Keratinocyte (primary cell): Measurements from ENCODE around the gene TMC1. TPM values are rescaled to one million over a fixed set of nuclear protein-coding genes. Genes with fewer than 3 reads are reported as not detected.

Experiments used
- DNase-seq: peaks from one replicate; pipeline ENCODE4 v3.0.0-alpha.2; 2011; ENCODE audit warnings: low read depth, missing footprints, low spot score
- FAIRE-seq: peaks from 2 replicates; lab custom pipeline; 2011; peaks lifted over from hg19 to GRCh38; lab: Jason Lieb, UNC
- H2AFZ ChIP-seq: 2 replicates; pipeline ENCODE4 v1.6.0; 2012; ENCODE audit warnings: low read length, control low read depth, inconsistent platforms; ENCODE audit not compliant: control insufficient read depth
- H3K27ac ChIP-seq: 2 replicates; pipeline ENCODE4 v1.5.1; 2011; ENCODE audit warnings: low read length; ENCODE audit not compliant: control insufficient read depth, insufficient read depth
- H3K27me3 ChIP-seq: 3 replicates; pipeline ENCODE4 v1.6.0; 2011; ENCODE audit warnings: low read length; ENCODE audit not compliant: control insufficient read depth, insufficient read depth; ENCODE audit errors: extremely low read depth
- H3K36me3 ChIP-seq, 2 experiments: 2 replicates in 1 of 2; 3 replicates in 1 of 2; pipeline ENCODE4 v1.5.1; 2011; ENCODE audit warnings: low read length in 2 of 2, mild to moderate bottlenecking in 1 of 2; ENCODE audit not compliant: control insufficient read depth in 2 of 2, insufficient read depth in 2 of 2; ENCODE audit errors: extremely low read depth in 1 of 2
- H3K4me1 ChIP-seq: 3 replicates; pipeline ENCODE4 v1.5.1; 2011; ENCODE audit warnings: low read length; ENCODE audit not compliant: control insufficient read depth, insufficient read depth; ENCODE audit errors: extremely low read depth
- H3K4me2 ChIP-seq: 3 replicates; pipeline ENCODE4 v1.6.0; 2011; ENCODE audit warnings: low read depth, low read length; ENCODE audit not compliant: control insufficient read depth, insufficient read depth; ENCODE audit errors: extremely low read depth
- H3K4me3 ChIP-seq, 3 experiments: fragments of 200-600 bp in 1 of 3; sonication (generic) in 1 of 3; 2 replicates in 2 of 3; 3 replicates in 1 of 3; pipeline ENCODE4 v1.5.1; 2011 to 2016; ENCODE audit warnings: low read length in 3 of 3, mild to moderate bottlenecking in 3 of 3, control low read depth in 2 of 3, inconsistent platforms in 1 of 3, low read depth in 1 of 3, mixed read lengths in 1 of 3, mixed run types in 1 of 3, moderate library complexity in 1 of 3; ENCODE audit not compliant: control insufficient read depth in 2 of 3, insufficient read depth in 2 of 3; ENCODE audit errors: extremely low read depth in 1 of 3
- H3K79me2 ChIP-seq: 2 replicates; pipeline ENCODE4 v1.6.0; 2012; ENCODE audit warnings: low read length; ENCODE audit not compliant: control insufficient read depth, insufficient read depth
- H3K9ac ChIP-seq: 3 replicates; pipeline ENCODE4 v1.6.0; 2011; ENCODE audit warnings: low read length; ENCODE audit not compliant: control insufficient read depth, insufficient read depth; ENCODE audit errors: extremely low read depth
- H3K9me1 ChIP-seq: 3 replicates; pipeline ENCODE4 v1.6.0; 2011; ENCODE audit warnings: low read length; ENCODE audit not compliant: control insufficient read depth, insufficient read depth; ENCODE audit errors: extremely low read depth
- H3K9me3 ChIP-seq: 2 replicates; pipeline ENCODE4 v1.5.1; 2012; ENCODE audit warnings: low read depth, low read length; ENCODE audit not compliant: control insufficient read depth
- H4K20me1 ChIP-seq: 3 replicates; pipeline ENCODE4 v1.6.0; 2011; ENCODE audit warnings: low read length; ENCODE audit not compliant: control insufficient read depth, insufficient read depth; ENCODE audit errors: extremely low read depth
- EZH2 ChIP-seq: IDR thresholded peaks from one replicate; pipeline ENCODE4 v1.6.1; 2012; ENCODE audit warnings: inconsistent platforms, mild to moderate bottlenecking, low read length, moderate library complexity
- dilution Hi-C: fragments of 300-500 bp; cut with MboI; formaldehyde crosslinking; loops from one replicate; pipeline ENCODE4 v1.7.0; 2020; ENCODE audit warnings: low sequenced_read_pairs; ENCODE audit not compliant: extremely low pct_ligation_motif_present
- polyA plus RNA-seq, 5 experiments: library from polyadenylated mRNA; depleted of rRNA in 3 of 5; stranded (reverse) in 3 of 5; stranded (forward) in 1 of 5; unstranded in 1 of 5; fragments of >200 nt; gene quantifications; 1 replicate in 1 of 5; 2 replicates in 3 of 5; 3 replicates in 1 of 5; pipeline versions ENCODE4 v1.2.1 to v1.2.3, GENCODE V29; 2011 to 2012; ENCODE audit warnings: missing spikeins in 2 of 5, low read depth in 1 of 5, low replicate concordance in 1 of 5
- TF ChIP-seq, protein P1 (sequence below), 3 experiments: IDR thresholded peaks in 1 of 3; conservative IDR thresholded peaks in 1 of 3; optimal IDR thresholded peaks in 1 of 3; 2 replicates in 2 of 3; 3 replicates in 1 of 3; pipeline versions ENCODE3 to v1.5.1; 2011; ENCODE audit warnings: low read length in 3 of 3, mild to moderate bottlenecking in 3 of 3, moderate library complexity in 2 of 3, control low read depth in 1 of 3, inconsistent platforms in 1 of 3; ENCODE audit not compliant: insufficient read depth in 2 of 3; ENCODE audit errors: extremely low read depth in 1 of 3

Gene TMC1
- polyA plus RNA-seq, 1 donor (not counting 4 experiments of a cell fraction or from before 2014, with no cell fraction given) = 0.05 TPM

DNA sequence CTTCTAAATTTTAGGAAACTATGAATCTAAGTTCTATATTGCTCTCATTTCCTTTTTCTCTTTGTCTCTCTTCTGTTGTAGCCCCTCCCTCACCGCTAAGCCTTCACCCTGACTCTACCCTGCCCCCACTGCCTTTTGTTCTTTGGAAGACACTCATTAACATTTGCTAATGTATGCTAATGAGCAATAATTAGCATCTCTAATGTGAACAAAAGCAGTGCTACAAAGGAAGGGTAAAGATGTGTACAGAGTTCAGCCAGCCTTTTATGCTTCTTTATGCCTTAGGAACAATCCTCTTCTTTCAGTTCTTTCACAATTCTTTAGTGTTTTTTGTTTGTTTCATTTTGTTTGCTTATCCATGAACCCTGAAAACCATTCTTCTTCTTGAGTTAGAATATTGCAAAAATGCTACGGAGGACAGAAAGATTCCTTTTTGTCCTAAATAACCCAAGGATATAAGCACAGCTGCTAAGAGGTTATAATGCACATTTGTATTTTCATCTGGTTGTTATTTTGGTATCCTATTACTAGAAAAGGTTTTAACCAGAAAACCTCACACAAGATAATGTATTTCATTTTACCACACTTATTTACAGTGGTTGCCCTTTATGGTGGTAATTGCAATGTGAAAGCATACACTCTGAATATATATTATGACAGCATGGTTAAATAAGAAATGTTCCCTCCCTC lies 159.3 kb downstream of the TMC1 start:
- H3K9me3 ChIP-seq = no peaks in the 10 kb centered on the region
- no peak for FAIRE-seq
- H3K36me3 ChIP-seq = no peaks in the 10 kb centered on the region
- no peaks in the 10 kb centered on the region for H3K79me2 ChIP-seq
- no peak overlapping the region for H2AFZ ChIP-seq
- H3K4me2 ChIP-seq = no peak overlapping the region
- H3K9ac ChIP-seq = no peak overlapping the region
- no peaks in the 10 kb centered on the region for H3K9me1 ChIP-seq
- no peak overlapping the region for H3K27ac ChIP-seq
- TF ChIP-seq EZH2 = no peak
- TF ChIP-seq, protein P1, sequence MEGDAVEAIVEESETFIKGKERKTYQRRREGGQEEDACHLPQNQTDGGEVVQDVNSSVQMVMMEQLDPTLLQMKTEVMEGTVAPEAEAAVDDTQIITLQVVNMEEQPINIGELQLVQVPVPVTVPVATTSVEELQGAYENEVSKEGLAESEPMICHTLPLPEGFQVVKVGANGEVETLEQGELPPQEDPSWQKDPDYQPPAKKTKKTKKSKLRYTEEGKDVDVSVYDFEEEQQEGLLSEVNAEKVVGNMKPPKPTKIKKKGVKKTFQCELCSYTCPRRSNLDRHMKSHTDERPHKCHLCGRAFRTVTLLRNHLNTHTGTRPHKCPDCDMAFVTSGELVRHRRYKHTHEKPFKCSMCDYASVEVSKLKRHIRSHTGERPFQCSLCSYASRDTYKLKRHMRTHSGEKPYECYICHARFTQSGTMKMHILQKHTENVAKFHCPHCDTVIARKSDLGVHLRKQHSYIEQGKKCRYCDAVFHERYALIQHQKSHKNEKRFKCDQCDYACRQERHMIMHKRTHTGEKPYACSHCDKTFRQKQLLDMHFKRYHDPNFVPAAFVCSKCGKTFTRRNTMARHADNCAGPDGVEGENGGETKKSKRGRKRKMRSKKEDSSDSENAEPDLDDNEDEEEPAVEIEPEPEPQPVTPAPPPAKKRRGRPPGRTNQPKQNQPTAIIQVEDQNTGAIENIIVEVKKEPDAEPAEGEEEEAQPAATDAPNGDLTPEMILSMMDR (optimal IDR thresholded peaks at IDR 0.05 in 1 of 3, IDR thresholded peaks at IDR 0.05 in 1 of 3, conservative IDR thresholded peaks at IDR 0.05 in 1 of 3; ENCODE audit: extremely low read depth in 1 of 3, insufficient read depth in 2 of 3, low read length in 3 of 3) = no peak
- no peak overlapping the region for H3K4me3 ChIP-seq
- no peak for DNase-seq
- dilution Hi-C loops = no loop called here
- H3K27me3 ChIP-seq = no peaks in the 10 kb centered on the region
- peaks cover 8% of the 10 kb centered on the region for H3K4me1 ChIP-seq
- no peaks in the 10 kb centered on the region for H4K20me1 ChIP-seq

DNA sequence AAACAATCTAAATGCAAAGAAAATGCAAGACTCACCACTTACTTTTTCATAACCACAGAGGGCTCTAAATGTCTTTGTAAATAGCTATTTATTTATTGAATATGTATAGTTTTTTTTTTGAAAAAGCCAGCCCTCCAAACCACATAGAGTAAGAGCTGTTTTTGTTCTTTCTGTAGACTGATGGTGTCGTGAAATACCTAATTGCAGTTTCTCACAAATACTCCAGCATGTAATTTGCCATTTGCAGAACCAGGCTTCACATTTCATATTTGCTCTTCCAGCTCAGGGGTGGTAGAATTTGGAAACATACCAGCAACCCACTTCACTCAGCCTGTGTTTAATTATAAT lies 159.8 kb downstream of the TMC1 start:
- Histone ChIP-seq H3K9ac (no peak overlapping the region), H2AFZ (no peak overlapping the region), H3K27ac (no peak overlapping the region), H3K36me3 (no peaks in the 10 kb centered on the region), H3K4me1 (peaks cover 3% of the 10 kb centered on the region), H3K9me1 (no peaks in the 10 kb centered on the region), H3K4me3 (no peak overlapping the region), H3K9me3 (no peaks in the 10 kb centered on the region), H4K20me1 (no peaks in the 10 kb centered on the region), H3K27me3 (no peaks in the 10 kb centered on the region), H3K4me2 (no peak overlapping the region), H3K79me2 (no peaks in the 10 kb centered on the region)
- TF ChIP-seq, protein P1 (optimal IDR thresholded peaks at IDR 0.05 in 1 of 3, IDR thresholded peaks at IDR 0.05 in 1 of 3, conservative IDR thresholded peaks at IDR 0.05 in 1 of 3; ENCODE audit: extremely low read depth in 1 of 3, insufficient read depth in 2 of 3, low read length in 3 of 3) = no peak
- no peak for TF ChIP-seq EZH2
- DNase-seq (no peak), FAIRE-seq (no peak)
- dilution Hi-C loops = no loop called here
